ENCODE measurements around the gene NLRP3. TPM values are rescaled to one million over a fixed set of nuclear protein-coding genes. Genes with fewer than 3 reads are reported as not detected.

Gene NLRP3
- total and polyA plus RNA-seq, 2 of the 13 experiments (the other 11 are each of a cell fraction or from before 2014, with no cell fraction given), result not detected

GRCh38 chr1:247471445-247472016 is 55.6 kb downstream of the NLRP3 start:
- Histone ChIP-seq H3K27ac (ENCODE audit: extremely low read length, insufficient read depth, low read length) (no peak overlapping the region), H3K9me3 (ENCODE audit: low read length) (no peaks in the 10 kb centered on the region), H3K4me3 (replicated peaks in 1 of 3; ENCODE audit: insufficient read depth in 1 of 3, low read depth in 2 of 3, low read length in 3 of 3) (peak overlapping the region; percentile 1 to 70 (median 15); a peak in 5 of 6 replicates), H3K27me3 (ENCODE audit: control insufficient read depth in 1 of 2, insufficient read depth in 2 of 2, low read length in 2 of 2) (peaks cover 0 to 16% of the 10 kb centered on the region in 2 experiments; a peak in 1 of 5 replicates), H3K9ac (ENCODE audit: insufficient read depth, low read depth, low read length) (peak overlapping the region; percentile 15; the same call in 1 of the 2 replicates), H3K4me2 (ENCODE audit: low read depth, low read length) (peak overlapping the region; percentile 78), H3K79me2 (ENCODE audit: insufficient read depth, low read length) (no peaks in the 10 kb centered on the region), H3K36me3 (replicated peaks in 1 of 2; ENCODE audit: control insufficient read depth in 1 of 2, insufficient read depth in 2 of 2, low read length in 2 of 2) (no peaks in the 10 kb centered on the region), H4K20me1 (ENCODE audit: insufficient read depth, low read length) (no peaks in the 10 kb centered on the region), H3K4me1 (ENCODE audit: insufficient read depth, low read length) (no peaks in the 10 kb centered on the region; the same call in 1 of the 2 replicates), H2AFZ (ENCODE audit: low read length) (peak overlapping the region; percentile 86)
- FAIRE-seq, result no peak
- in situ Hi-C loops (cut with HindIII; ENCODE audit: extremely low pct_ligation_motif_present, low pct_unique_long_range_greater_than_20kb), result no loop called here
- no TSS peak for BruUV-seq (replicated peaks)
- 8% methylated on average over 8 of the region's 12 CpGs for WGBS (ENCODE audit: low lambda C conversion rate)
- no peak for DNase-seq (ENCODE audit: low spot score)
- CTCF ChIA-PET (ENCODE audit: low intra/inter-chr PET ratio, low total read pairs), result no interaction called here
- TF ChIP-seq UBTF (CRISPR knock-in tag; IDR thresholded peaks at IDR 0.05) (peak; percentile 79), ZNF687 (CRISPR knock-in tag; IDR thresholded peaks at IDR 0.05) (peak; percentile 35; the same call in 1 of the 2 replicates), ZFX (CRISPR knock-in tag; IDR thresholded peaks at IDR 0.05; ENCODE audit: low read depth) (0 out of 2 replicates have a peak, but pooled peaks have one; percentile 34), FOXP4 (CRISPR knock-in tag; IDR thresholded peaks at IDR 0.05) (no peak), MXI1 (IDR thresholded peaks at IDR 0.05; ENCODE audit: borderline replicate concordance, low read depth, low read length) (no peak)
- POLR2A ChIA-PET, result no interaction called here
- ATAC-seq, result peak; percentile 30; the same call in 1 of the 3 replicates
- intact Hi-C loops (cut with micrococcal nuclease; ENCODE audit: unreplicated experiment), result no loop called here

All from HepG2 (cell line).